Mucosa of stomach (tissue), 1 donor: ENCODE measurements around the gene HEG1.

Experiments used
- H3K27me3 ChIP-seq: one replicate; pipeline ENCODE4 v1.7.0; 2013; ENCODE audit warnings: mild to moderate bottlenecking, low read length; ENCODE audit not compliant: control insufficient read depth, insufficient read depth
- H3K36me3 ChIP-seq: one replicate; pipeline ENCODE4 v1.7.0; 2013; ENCODE audit warnings: low read length; ENCODE audit not compliant: control insufficient read depth, insufficient read depth
- H3K4me1 ChIP-seq: one replicate; pipeline ENCODE4 v1.7.0; 2013; ENCODE audit warnings: mild to moderate bottlenecking, low read length; ENCODE audit not compliant: control insufficient read depth, insufficient read depth
- H3K4me3 ChIP-seq: one replicate; pipeline ENCODE4 v1.7.0; 2013; ENCODE audit warnings: low read length
- H3K9ac ChIP-seq: one replicate; pipeline ENCODE4 v1.7.0; 2013; ENCODE audit warnings: mild to moderate bottlenecking, low read length, moderate library complexity
- H3K9me3 ChIP-seq: one replicate; pipeline ENCODE4 v1.7.0; 2013; ENCODE audit warnings: mild to moderate bottlenecking, low read length, moderate library complexity; ENCODE audit not compliant: control insufficient read depth
- donor health status: Pancreatic carcinoma.

The HEG1 gene

GRCh38 chr3:125052624-125053303, 3.0 kb downstream of the HEG1 start:
- no peak overlapping the region for H3K4me3 ChIP-seq
- H3K27me3 ChIP-seq, result no peaks in the 10 kb centered on the region
- no peaks in the 10 kb centered on the region for H3K36me3 ChIP-seq
- H3K4me1 ChIP-seq, result peaks cover 17% of the 10 kb centered on the region
- H3K9ac ChIP-seq, result no peak overlapping the region
- H3K9me3 ChIP-seq, result no peaks in the 10 kb centered on the region

GRCh38 chr3:125051715-125052581, 3.8 kb downstream of the HEG1 start:
- no peaks in the 10 kb centered on the region for H3K9me3 ChIP-seq
- no peak overlapping the region for H3K4me3 ChIP-seq
- H3K4me1 ChIP-seq, result peaks cover 17% of the 10 kb centered on the region
- H3K9ac ChIP-seq, result no peak overlapping the region
- H3K27me3 ChIP-seq, result no peaks in the 10 kb centered on the region
- no peaks in the 10 kb centered on the region for H3K36me3 ChIP-seq

- H3K4me3 ChIP-seq, result no peak overlapping the region
- no peak overlapping the region for H3K9ac ChIP-seq
- H3K36me3 ChIP-seq, result no peaks in the 10 kb centered on the region
- H3K4me1 ChIP-seq, result peaks cover 13% of the 10 kb centered on the region
- H3K9me3 ChIP-seq, result no peaks in the 10 kb centered on the region
- H3K27me3 ChIP-seq, result no peaks in the 10 kb centered on the region
Measured at GRCh38 chr3:125051205-125051604, 4.6 kb downstream of the HEG1 start.

GRCh38 chr3:125050488-125051090, 5.2 kb downstream of the HEG1 start:
- H3K9me3 ChIP-seq, result no peaks in the 10 kb centered on the region
- no peak overlapping the region for H3K4me3 ChIP-seq
- peaks cover 11% of the 10 kb centered on the region for H3K4me1 ChIP-seq
- H3K9ac ChIP-seq, result no peak overlapping the region
- no peaks in the 10 kb centered on the region for H3K36me3 ChIP-seq
- H3K27me3 ChIP-seq, result no peaks in the 10 kb centered on the region

- H3K9me3 ChIP-seq, result no peaks in the 10 kb centered on the region
- no peak overlapping the region for H3K9ac ChIP-seq
- peaks cover 12% of the 10 kb centered on the region for H3K4me1 ChIP-seq
- no peak overlapping the region for H3K4me3 ChIP-seq
- no peaks in the 10 kb centered on the region for H3K27me3 ChIP-seq
- no peaks in the 10 kb centered on the region for H3K36me3 ChIP-seq
Measured at GRCh38 chr3:125048282-125048681, 7.5 kb downstream of the HEG1 start.

GRCh38 chr3:125045965-125046364, 9.8 kb downstream of the HEG1 start:
- Histone ChIP-seq H3K9ac (no peak overlapping the region), H3K9me3 (no peaks in the 10 kb centered on the region), H3K4me1 (peaks cover 13% of the 10 kb centered on the region), H3K4me3 (no peak overlapping the region), H3K36me3 (no peaks in the 10 kb centered on the region), H3K27me3 (no peaks in the 10 kb centered on the region)

GRCh38 chr3:125045194-125045593, 10.6 kb downstream of the HEG1 start:
- no peaks in the 10 kb centered on the region for H3K36me3 ChIP-seq
- no peak overlapping the region for H3K4me3 ChIP-seq
- H3K4me1 ChIP-seq, result peaks cover 13% of the 10 kb centered on the region
- no peaks in the 10 kb centered on the region for H3K9me3 ChIP-seq
- H3K27me3 ChIP-seq, result no peaks in the 10 kb centered on the region
- no peak overlapping the region for H3K9ac ChIP-seq

- Histone ChIP-seq H3K4me1 (peaks cover 13% of the 10 kb centered on the region), H3K27me3 (no peaks in the 10 kb centered on the region), H3K36me3 (no peaks in the 10 kb centered on the region), H3K9me3 (no peaks in the 10 kb centered on the region), H3K4me3 (peak overlapping the region; percentile 2), H3K9ac (peak overlapping the region; percentile 11)
Measured at GRCh38 chr3:125043599-125044151, 12.1 kb downstream of the HEG1 start.

GRCh38 chr3:125042725-125043406, 12.9 kb downstream of the HEG1 start:
- Histone ChIP-seq H3K4me3 (peak overlapping the region; percentile 2), H3K9ac (peak overlapping the region; percentile 11), H3K4me1 (peaks cover 13% of the 10 kb centered on the region), H3K27me3 (no peaks in the 10 kb centered on the region), H3K9me3 (no peaks in the 10 kb centered on the region), H3K36me3 (no peaks in the 10 kb centered on the region)

- Histone ChIP-seq H3K9me3 (no peaks in the 10 kb centered on the region), H3K4me3 (no peak overlapping the region), H3K4me1 (peaks cover 13% of the 10 kb centered on the region), H3K36me3 (no peaks in the 10 kb centered on the region), H3K27me3 (no peaks in the 10 kb centered on the region), H3K9ac (no peak overlapping the region)
Measured at GRCh38 chr3:125039131-125040100, 16.4 kb downstream of the HEG1 start.
